ENCODE measurements around the gene RRP1. TPM values are rescaled to one million over a fixed set of nuclear protein-coding genes. Genes with fewer than 3 reads are reported as not detected.

The RRP1 gene
- total and polyA plus RNA-seq, 10 of the 15 experiments (the other 5 are each of a cell fraction or from before 2014, with no cell fraction given) = 0.34 to 70.8 (median 35.1) TPM

- no peak for TF ChIP-seq HDGF (IDR thresholded peaks at IDR 0.05)
Observed at GRCh38 chr21:43792406-43792805, 3.0 kb downstream of the RRP1 start (continued).

GRCh38 chr21:43793243-43793642 is 3.9 kb downstream of the RRP1 start:
- BruUV-seq (replicated peaks) = no TSS peak
- ATAC-seq (no peak), DNase-seq (ENCODE audit: low read depth, low spot score) (no peak), FAIRE-seq (no peak)
- TF ChIP-seq GATAD2B (conservative IDR thresholded peaks at IDR 0.05; ENCODE audit: low read depth) (no peak), FOXK2 (IDR thresholded peaks at IDR 0.05) (no peak), IRF5 (IDR thresholded peaks at IDR 0.05; ENCODE audit: borderline replicate concordance) (no peak), TCF3 (IDR thresholded peaks at IDR 0.05; ENCODE audit: borderline replicate concordance, insufficient read depth, low read depth, low read length) (no peak), TCF12 (IDR thresholded peaks at IDR 0.05; ENCODE audit: low read depth, low read length) (no peak), RFX5 (IDR thresholded peaks at IDR 0.05; ENCODE audit: low read depth, low read length) (no peak), EP300 (IDR thresholded peaks at IDR 0.05; ENCODE audit: borderline replicate concordance in 1 of 2, control insufficient read depth in 1 of 2, low read depth in 2 of 2, low read length in 2 of 2) (no peak), RAD21 (IDR thresholded peaks at IDR 0.05; ENCODE audit: insufficient read depth, low read depth, low read length) (no peak), RAD51 (IDR thresholded peaks at IDR 0.05) (no peak), SRF (IDR thresholded peaks at IDR 0.05; ENCODE audit: low read depth in 2 of 2, low read length in 2 of 2) (no peak), TAF1 (IDR thresholded peaks at IDR 0.05; ENCODE audit: borderline replicate concordance, low read depth, low read length) (no peak), SIN3A (IDR thresholded peaks at IDR 0.05; ENCODE audit: low read depth, low read length) (no peak)
- 96% methylated on average over 11 of the region's 16 CpGs for WGBS (ENCODE audit: insufficient coverage, insufficient replicate concordance, low lambda C conversion rate, missing lambda C conversion rate)
- H3K9me3 ChIP-seq (replicated peaks; ENCODE audit: control insufficient read depth, insufficient read depth, low read length) = no peaks in the 10 kb centered on the region
- no peaks in the 10 kb centered on the region for H3K27me3 ChIP-seq (replicated peaks in 1 of 2; ENCODE audit: control insufficient read depth in 2 of 2, insufficient read depth in 2 of 2, low read length in 1 of 2)
- H4K20me1 ChIP-seq (ENCODE audit: control insufficient read depth, insufficient read depth) = no peaks in the 10 kb centered on the region
- SMC1A ChIA-PET (ENCODE audit: uncharacterized antibody, unreplicated experiment) = no interaction called here
- no peak overlapping the region for H2AFZ ChIP-seq (ENCODE audit: control insufficient read depth, low read depth, low read length)
- CTCF ChIA-PET = no interaction called here
- H3K4me2 ChIP-seq (ENCODE audit: control insufficient read depth, insufficient read depth) = no peak overlapping the region
- intact Hi-C loops (cut with micrococcal nuclease; ENCODE audit: unreplicated experiment) = no loop called here
- peaks cover 43% of the 10 kb centered on the region for H3K79me2 ChIP-seq (ENCODE audit: control insufficient read depth, insufficient read depth, low read length)
- RAD21 ChIA-PET (ENCODE audit: unreplicated experiment) = no interaction called here
- H3K4me3 ChIP-seq = no peak overlapping the region
- peaks cover 25 to 43% of the 10 kb centered on the region in 2 experiments; a peak in 3 of 4 replicates for H3K36me3 ChIP-seq (ENCODE audit: control insufficient read depth in 2 of 2, insufficient read depth in 2 of 2, low read length in 1 of 2)
- in situ Hi-C loops (cut with MboI) = no loop called here
- POLR2A ChIA-PET = no interaction called here
- 0 out of 2 replicates have a peak, but pooled peaks cover 3% of the 10 kb centered on the region for H3K4me1 ChIP-seq (ENCODE audit: control insufficient read depth, insufficient read depth, low read length)
- no peak overlapping the region for H3K9ac ChIP-seq (ENCODE audit: control insufficient read depth, insufficient read depth, low read length)
- no peak overlapping the region for H3K27ac ChIP-seq (ENCODE audit: control insufficient read depth, insufficient read depth)

Data from GM12878 (cell line).